Tibial nerve (tissue), 4 donors: ENCODE data around the gene BTN1A1. TPM values are rescaled to one million over a fixed set of nuclear protein-coding genes. Genes with fewer than 3 reads are reported as not detected.

ENCODE experiments used
- DNase-seq, 2 donors: peaks; one replicate each; pipeline ENCODE4 v3.0.0-alpha.2; 2019; ENCODE audit warnings: low spot score in 2 of 2
- H3K27ac ChIP-seq, 4 donors: fragments of 200-600 bp; sonication (generic) in 3 of 4; one replicate each; pipeline ENCODE4 v1.5.1; 2017 to 2019; ENCODE audit warnings: mild to moderate bottlenecking in 1 of 4
- H3K27me3 ChIP-seq, 2 donors: fragments of 200-600 bp; sonication (generic) in 1 of 2; one replicate each; pipeline versions ENCODE4 v1.5.1 to v1.6.0; 2017 to 2019
- H3K36me3 ChIP-seq, 3 donors: fragments of 200-600 bp; sonication (generic); one replicate each; pipeline ENCODE4 v1.5.1; 2018 to 2019
- H3K4me1 ChIP-seq, 4 donors: fragments of 200-600 bp; sonication (generic) in 3 of 4; one replicate each; pipeline ENCODE4 v1.5.1; 2017 to 2019
- H3K4me3 ChIP-seq, 4 donors: fragments of 200-600 bp; sonication (generic) in 3 of 4; one replicate each; pipeline ENCODE4 v1.5.1; 2017 to 2019; ENCODE audit warnings: mild to moderate bottlenecking in 1 of 4, moderate library complexity in 1 of 4
- H3K9me3 ChIP-seq, 4 donors: fragments of 200-600 bp; sonication (generic) in 3 of 4; one replicate each; pipeline ENCODE4 v1.5.1; 2017 to 2019
- EP300 ChIP-seq, 2 donors: sonication (generic); formaldehyde crosslinking; IDR thresholded peaks; one replicate each; pipeline ENCODE4 v1.6.1; 2017; ENCODE audit warnings: antibody characterized with exemption in 2 of 2, mild to moderate bottlenecking in 1 of 2
- POLR2A ChIP-seq, 2 donors: fragments of 450-650 bp; IDR thresholded peaks; one replicate each; pipeline ENCODE4 v1.6.1; 2017; ENCODE audit warnings: antibody characterized with exemption in 2 of 2, mild to moderate bottlenecking in 2 of 2, moderate library complexity in 2 of 2
- WGBS, 2 donors: methylation state at CpG; one replicate each; pipeline ENCODE4 v1.1.5; 2018; 5-methylcytosine and 5-hydroxymethylcytosine counted together
- total RNA-seq, 4 donors: library from RNA; depleted of rRNA; stranded (reverse); fragments of >200 nt; gene quantifications; one replicate each; pipeline ENCODE4 v1.1.0, GENCODE V29; 2016
- TF ChIP-seq, protein P1 (sequence below), 5 experiments: fragments of 200-600 bp in 3 of 5; fragments of 450-650 bp in 2 of 5; sonication (generic) in 3 of 5; IDR thresholded peaks; one replicate each; pipeline ENCODE4 v1.5.1; 2016 to 2019; ENCODE audit warnings: antibody characterized with exemption in 5 of 5, mild to moderate bottlenecking in 3 of 5, moderate library complexity in 2 of 5

BTN1A1 gene
- total RNA-seq, 4 donors from 2014 or later = not detected

GRCh38 chr6:26484161-26484560 lies 15.9 kb upstream of the BTN1A1 start:
- WGBS, 2 donors = 68 to 70% methylated on average over 2 of the region's 2 CpGs
- H3K9me3 ChIP-seq = peaks cover 0 to 11% (median 0%) of the 10 kb centered on the region in 4 donors
- H3K27me3 ChIP-seq = no peaks in the 10 kb centered on the region
- no peaks in the 10 kb centered on the region for H3K4me1 ChIP-seq
- TF ChIP-seq EP300 (IDR thresholded peaks at IDR 0.05) = no peak
- TF ChIP-seq POLR2A (IDR thresholded peaks at IDR 0.05) = no peak
- TF ChIP-seq, protein P1, sequence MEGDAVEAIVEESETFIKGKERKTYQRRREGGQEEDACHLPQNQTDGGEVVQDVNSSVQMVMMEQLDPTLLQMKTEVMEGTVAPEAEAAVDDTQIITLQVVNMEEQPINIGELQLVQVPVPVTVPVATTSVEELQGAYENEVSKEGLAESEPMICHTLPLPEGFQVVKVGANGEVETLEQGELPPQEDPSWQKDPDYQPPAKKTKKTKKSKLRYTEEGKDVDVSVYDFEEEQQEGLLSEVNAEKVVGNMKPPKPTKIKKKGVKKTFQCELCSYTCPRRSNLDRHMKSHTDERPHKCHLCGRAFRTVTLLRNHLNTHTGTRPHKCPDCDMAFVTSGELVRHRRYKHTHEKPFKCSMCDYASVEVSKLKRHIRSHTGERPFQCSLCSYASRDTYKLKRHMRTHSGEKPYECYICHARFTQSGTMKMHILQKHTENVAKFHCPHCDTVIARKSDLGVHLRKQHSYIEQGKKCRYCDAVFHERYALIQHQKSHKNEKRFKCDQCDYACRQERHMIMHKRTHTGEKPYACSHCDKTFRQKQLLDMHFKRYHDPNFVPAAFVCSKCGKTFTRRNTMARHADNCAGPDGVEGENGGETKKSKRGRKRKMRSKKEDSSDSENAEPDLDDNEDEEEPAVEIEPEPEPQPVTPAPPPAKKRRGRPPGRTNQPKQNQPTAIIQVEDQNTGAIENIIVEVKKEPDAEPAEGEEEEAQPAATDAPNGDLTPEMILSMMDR (IDR thresholded peaks at IDR 0.05) = no peak
- no peak overlapping the region for H3K27ac ChIP-seq
- no peak overlapping the region for H3K4me3 ChIP-seq
- no peak for DNase-seq
- no peaks in the 10 kb centered on the region for H3K36me3 ChIP-seq

DNA sequence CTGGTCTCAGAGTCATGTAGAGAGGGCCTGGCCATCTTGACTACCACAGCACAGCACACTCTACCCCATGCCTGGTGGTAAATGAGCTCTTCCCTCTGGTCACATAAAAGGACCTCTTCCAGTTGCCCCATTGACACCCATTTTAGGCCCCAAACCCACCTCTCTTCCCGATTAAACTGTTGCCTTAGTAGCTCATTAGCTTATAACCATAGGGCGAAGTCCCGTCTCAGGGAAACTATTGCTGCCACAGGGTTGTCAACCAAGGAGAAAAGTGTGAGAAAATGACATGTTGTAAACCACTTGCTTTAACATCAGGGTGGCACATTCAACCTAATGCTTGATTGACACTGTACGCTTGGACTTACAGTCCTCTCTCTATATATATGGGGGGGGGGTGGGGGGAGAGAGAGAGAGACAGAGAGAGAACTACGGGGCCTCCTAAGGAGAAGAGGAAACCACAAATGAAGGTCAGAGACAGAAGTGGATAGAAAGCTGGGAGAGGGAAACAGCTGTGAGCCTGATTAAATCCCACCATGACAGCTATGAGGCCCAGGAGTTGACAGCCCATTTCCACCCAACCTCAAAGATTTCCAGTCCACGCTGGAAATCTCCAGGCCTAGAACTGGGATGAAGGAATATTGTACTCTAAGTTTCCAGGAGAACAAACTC lies 14.9 kb upstream of the BTN1A1 start:
- 84 to 88% methylated on average over 6 of the region's 6 CpGs for whole genome bisulfite sequencing, 2 donors
- Histone ChIP-seq H3K27ac (no peak overlapping the region), H3K4me1 (no peaks in the 10 kb centered on the region), H3K36me3 (no peaks in the 10 kb centered on the region), H3K27me3 (no peaks in the 10 kb centered on the region), H3K4me3 (no peak overlapping the region), H3K9me3 (peaks cover 0 to 11% (median 0%) of the 10 kb centered on the region in 4 donors)
- TF ChIP-seq, protein P1 (IDR thresholded peaks at IDR 0.05) = no peak
- TF ChIP-seq POLR2A (IDR thresholded peaks at IDR 0.05) (no peak), EP300 (IDR thresholded peaks at IDR 0.05) (no peak)
- DNase-seq = no peak

GRCh38 chr6:26486358-26486757 lies 13.7 kb upstream of the BTN1A1 start:
- Histone ChIP-seq H3K27ac (no peak overlapping the region), H3K4me1 (no peaks in the 10 kb centered on the region), H3K4me3 (no peak overlapping the region), H3K9me3 (peaks cover 0 to 11% (median 0%) of the 10 kb centered on the region in 4 donors), H3K36me3 (no peaks in the 10 kb centered on the region), H3K27me3 (no peaks in the 10 kb centered on the region)
- WGBS, 2 donors = 84 to 87% methylated on average over 5 of the region's 5 CpGs
- DNase-seq = no peak
- TF ChIP-seq, protein P1 (IDR thresholded peaks at IDR 0.05) = no peak
- TF ChIP-seq POLR2A (IDR thresholded peaks at IDR 0.05) (no peak), EP300 (IDR thresholded peaks at IDR 0.05) (no peak)

DNA sequence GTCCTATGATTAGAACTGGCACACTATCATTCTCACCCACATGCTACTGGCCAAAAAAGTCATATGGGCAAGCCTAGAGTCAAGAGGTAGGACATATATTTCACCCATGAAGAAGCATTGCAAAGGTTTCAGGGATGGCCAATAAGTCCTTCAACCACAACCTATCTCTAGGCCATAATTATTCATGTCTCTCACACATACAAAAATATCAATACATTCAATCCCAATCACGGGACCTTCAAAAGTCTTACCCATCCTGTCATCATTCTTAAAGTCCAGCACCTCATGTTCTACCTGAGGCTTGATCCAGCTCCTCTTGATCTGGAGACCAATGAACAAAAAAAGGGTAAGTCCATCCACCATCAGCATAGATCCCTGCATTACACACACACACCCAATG lies 12.6 kb upstream of the BTN1A1 start:
- no peak for TF ChIP-seq EP300 (IDR thresholded peaks at IDR 0.05)
- TF ChIP-seq, protein P1 (IDR thresholded peaks at IDR 0.05) = no peak
- no peak for TF ChIP-seq POLR2A (IDR thresholded peaks at IDR 0.05)
- no peaks in the 10 kb centered on the region for H3K36me3 ChIP-seq
- H3K4me3 ChIP-seq = no peak overlapping the region
- no peak overlapping the region for H3K27ac ChIP-seq
- WGBS, 2 donors = 94 to 97% methylated on average over 1 of the region's 1 CpG
- H3K4me1 ChIP-seq = no peaks in the 10 kb centered on the region
- no peaks in the 10 kb centered on the region for H3K27me3 ChIP-seq
- peaks cover 0 to 11% (median 0%) of the 10 kb centered on the region in 4 donors for H3K9me3 ChIP-seq
- no peak for DNase-seq

DNA sequence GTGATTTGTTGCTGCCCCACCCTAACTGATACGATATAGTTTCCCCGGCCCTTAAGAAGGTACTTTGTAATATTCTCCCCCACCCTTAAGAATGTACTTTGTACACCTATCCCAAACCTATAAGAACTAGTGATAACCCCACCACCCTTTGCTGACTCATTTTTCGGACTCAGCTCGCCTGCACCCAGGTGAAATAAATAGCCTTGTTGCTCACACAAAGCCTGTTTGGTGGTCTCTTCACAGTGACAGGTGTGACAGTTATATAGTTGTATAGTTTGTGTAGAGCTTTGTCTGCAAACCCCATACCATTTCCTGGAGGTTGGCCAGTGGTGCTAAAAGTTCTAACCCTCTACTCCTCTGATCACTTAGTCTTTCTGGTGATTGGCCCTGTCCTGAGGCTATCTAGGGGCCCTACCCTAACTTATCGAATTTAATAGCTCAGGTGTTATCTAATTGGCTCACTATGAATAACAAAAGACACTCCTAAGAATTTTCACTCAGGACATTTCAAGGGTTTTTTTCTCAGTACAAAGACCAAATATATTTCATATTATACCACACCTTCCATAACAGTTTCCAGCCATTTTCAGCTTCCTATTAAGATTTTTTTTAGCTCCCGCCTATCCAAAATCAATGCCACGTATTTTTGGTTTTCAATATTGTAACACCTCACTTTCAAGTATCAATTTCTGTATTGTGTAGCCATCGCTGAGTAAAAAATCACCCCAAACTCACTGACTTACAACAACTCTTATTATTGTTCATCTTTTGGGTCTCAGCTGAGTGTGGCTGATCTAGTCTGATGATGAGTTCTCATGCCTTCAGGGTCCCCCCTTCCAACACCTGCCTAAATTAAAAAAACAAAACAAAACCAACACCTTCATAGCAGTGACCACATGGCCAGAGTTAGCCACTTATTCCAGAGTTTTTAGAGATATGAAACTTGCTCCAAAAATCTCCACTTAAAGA lies 9.8 kb upstream of the BTN1A1 start:
- TF ChIP-seq POLR2A (IDR thresholded peaks at IDR 0.05) (no peak), EP300 (IDR thresholded peaks at IDR 0.05) (no peak)
- TF ChIP-seq, protein P1 (IDR thresholded peaks at IDR 0.05) = no peak
- DNase-seq = no peak
- no peaks in the 10 kb centered on the region for H3K27me3 ChIP-seq
- no peaks in the 10 kb centered on the region for H3K36me3 ChIP-seq
- WGBS, 2 donors = 87 to 90% methylated on average over 8 of the region's 8 CpGs
- H3K27ac ChIP-seq = no peak overlapping the region
- peaks cover 0 to 11% (median 0%) of the 10 kb centered on the region in 4 donors for H3K9me3 ChIP-seq
- no peak overlapping the region for H3K4me3 ChIP-seq
- H3K4me1 ChIP-seq = no peaks in the 10 kb centered on the region
